ENCODE data around the gene SSU72.

DNA sequence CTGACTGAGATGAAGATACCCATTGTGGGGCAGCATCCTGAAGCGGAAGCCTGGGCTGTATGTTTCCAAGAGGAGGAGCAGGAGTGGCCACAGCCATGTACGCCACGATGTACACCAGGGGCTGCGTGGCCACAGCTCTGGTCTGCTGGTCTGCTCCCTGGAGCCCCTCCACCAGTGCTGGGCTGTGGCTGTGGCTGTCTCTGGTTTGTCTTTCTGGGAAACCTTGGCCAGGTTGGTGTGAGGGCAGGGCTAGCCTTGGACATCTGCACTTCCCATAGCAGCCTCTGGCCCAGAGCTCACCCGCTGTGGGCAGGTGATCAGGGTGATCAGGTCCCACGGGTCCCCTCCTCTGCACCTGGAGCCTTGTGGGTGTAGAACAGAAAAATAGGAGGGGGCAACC lies 43.3 kb upstream of the SSU72 start:
- TF ChIP-seq, protein P1, sequence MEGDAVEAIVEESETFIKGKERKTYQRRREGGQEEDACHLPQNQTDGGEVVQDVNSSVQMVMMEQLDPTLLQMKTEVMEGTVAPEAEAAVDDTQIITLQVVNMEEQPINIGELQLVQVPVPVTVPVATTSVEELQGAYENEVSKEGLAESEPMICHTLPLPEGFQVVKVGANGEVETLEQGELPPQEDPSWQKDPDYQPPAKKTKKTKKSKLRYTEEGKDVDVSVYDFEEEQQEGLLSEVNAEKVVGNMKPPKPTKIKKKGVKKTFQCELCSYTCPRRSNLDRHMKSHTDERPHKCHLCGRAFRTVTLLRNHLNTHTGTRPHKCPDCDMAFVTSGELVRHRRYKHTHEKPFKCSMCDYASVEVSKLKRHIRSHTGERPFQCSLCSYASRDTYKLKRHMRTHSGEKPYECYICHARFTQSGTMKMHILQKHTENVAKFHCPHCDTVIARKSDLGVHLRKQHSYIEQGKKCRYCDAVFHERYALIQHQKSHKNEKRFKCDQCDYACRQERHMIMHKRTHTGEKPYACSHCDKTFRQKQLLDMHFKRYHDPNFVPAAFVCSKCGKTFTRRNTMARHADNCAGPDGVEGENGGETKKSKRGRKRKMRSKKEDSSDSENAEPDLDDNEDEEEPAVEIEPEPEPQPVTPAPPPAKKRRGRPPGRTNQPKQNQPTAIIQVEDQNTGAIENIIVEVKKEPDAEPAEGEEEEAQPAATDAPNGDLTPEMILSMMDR (IDR thresholded peaks at IDR 0.05; ENCODE audit: insufficient read depth, low read length) = no peak
- TF ChIP-seq GABPA (IDR thresholded peaks at IDR 0.05; ENCODE audit: low read depth) = no peak
